GM19239 (cell line): ENCODE data around the gene PCK2.
A peak's percentile ranks its signal among the peaks of the same experiment; 100 is the strongest.

Experiments
- DNase-seq: peaks from one replicate; pipeline ENCODE4 v3.0.0; 2011; ENCODE audit warnings: low spot score; ENCODE audit not compliant: insufficient read length
- FAIRE-seq: peaks from 2 replicates; lab custom pipeline; 2011; peaks lifted over from hg19 to GRCh38; lab: Jason Lieb, UNC

Gene PCK2

GRCh38 chr14:24132061-24132685 lies 38.1 kb downstream of the PCK2 start:
- DNase-seq: no peak
- no peak for FAIRE-seq

- FAIRE-seq (no peak), DNase-seq (no peak)
Measured at GRCh38 chr14:24132976-24133375, 38.9 kb downstream of the PCK2 start.

- no peak for DNase-seq
- FAIRE-seq: no peak
Measured at GRCh38 chr14:24133735-24134134, 39.6 kb downstream of the PCK2 start.

GRCh38 chr14:24135584-24135833 lies 41.4 kb downstream of the PCK2 start:
- FAIRE-seq: peak; percentile 81
- no peak for DNase-seq

- FAIRE-seq (peak; percentile 91), DNase-seq (peak; percentile 92)
Measured at GRCh38 chr14:24135834-24136683, 41.9 kb downstream of the PCK2 start, which contains the start of gene PSME1. Gene PSME1, plus strand, starts transcription at chr14:24136194. Its CDS starts 69 bp downstream, at chr14:24136263.

GRCh38 chr14:24136684-24137528 lies 42.8 kb downstream of the PCK2 start:
- DNase-seq (no peak), FAIRE-seq (no peak)

GRCh38 chr14:24137529-24138395 lies 43.7 kb downstream of the PCK2 start:
- DNase-seq: no peak

GRCh38 chr14:24138396-24139271 lies 44.5 kb downstream of the PCK2 start:
- DNase-seq: no peak
- no peak for FAIRE-seq

More at GRCh38 chr14:24137529-24138395, 43.7 kb downstream of the PCK2 start:
- no peak for FAIRE-seq

- no peak for FAIRE-seq
- DNase-seq: no peak
Measured at GRCh38 chr14:24139272-24139934, 45.3 kb downstream of the PCK2 start.

GRCh38 chr14:24141097-24141880 lies 47.2 kb downstream of the PCK2 start, which contains the start of gene EMC9:
Gene EMC9, minus strand, starts transcription at chr14:24141591. Its CDS starts 287 bp downstream, at chr14:24141304.
- FAIRE-seq (peak; percentile 96), DNase-seq (peak; percentile 93)

GRCh38 chr14:24143511-24143910 lies 49.4 kb downstream of the PCK2 start:
- DNase-seq: no peak
- no peak for FAIRE-seq

GRCh38 chr14:24144451-24144850 lies 50.3 kb downstream of the PCK2 start:
- FAIRE-seq (no peak), DNase-seq (no peak)

GRCh38 chr14:24145219-24145618 lies 51.1 kb downstream of the PCK2 start:
- no peak for DNase-seq
- no peak for FAIRE-seq

- FAIRE-seq (peak; percentile 70), DNase-seq (no peak)
Measured at GRCh38 chr14:24145690-24146452, 51.8 kb downstream of the PCK2 start.

- DNase-seq: peak; percentile 96
- FAIRE-seq: peak; percentile 39
Measured at GRCh38 chr14:24146453-24146977, 52.4 kb downstream of the PCK2 start, which contains the start of gene PSME2. Gene PSME2, minus strand, starts transcription at chr14:24146610. Its CDS starts 29 bp downstream, at chr14:24146581.

GRCh38 chr14:24146978-24147760 lies 53.1 kb downstream of the PCK2 start, which contains the start of gene RNF31:
Gene RNF31, plus strand, starts transcription at chr14:24147498. Its CDS starts 201 bp downstream, at chr14:24147699.
- FAIRE-seq: peak; percentile 98
- peak; percentile 98 for DNase-seq
